SJCRH30 (cell line): Measurements from ENCODE around the gene NADK. TPM values are rescaled to one million over a fixed set of nuclear protein-coding genes. Genes with fewer than 3 reads are reported as not detected.
A peak's percentile ranks its signal among the peaks of the same experiment; 100 is the strongest.

ENCODE experiments used
- DNase-seq, 2 experiments: peaks; one replicate each; pipeline ENCODE4 v3.0.0-alpha.2; 2015 to 2020
- H3K27ac ChIP-seq: fragments of 250-450 bp; sonication (Bioruptor Pico); 2 replicates; pipeline ENCODE4 v1.5.1; 2020; ENCODE audit warnings: mild to moderate bottlenecking, moderate library complexity
- H3K27me3 ChIP-seq: fragments of 250-450 bp; sonication (Bioruptor Pico); 2 replicates; pipeline ENCODE4 v1.5.1; 2020; ENCODE audit warnings: mild to moderate bottlenecking, moderate library complexity
- H3K36me3 ChIP-seq: fragments of 250-450 bp; sonication (Bioruptor Pico); 2 replicates; pipeline ENCODE4 v1.5.1; 2020; ENCODE audit warnings: mild to moderate bottlenecking, moderate library complexity
- H3K4me1 ChIP-seq: fragments of 250-450 bp; sonication (Bioruptor Pico); 2 replicates; pipeline ENCODE4 v1.5.1; 2020; ENCODE audit warnings: mild to moderate bottlenecking, moderate library complexity
- H3K4me3 ChIP-seq: fragments of 250-450 bp; sonication (Bioruptor Pico); 2 replicates; pipeline ENCODE4 v1.5.1; 2020; ENCODE audit warnings: mild to moderate bottlenecking, moderate library complexity
- H3K9me3 ChIP-seq: fragments of 250-450 bp; sonication (Bioruptor Pico); replicated peaks from 2 replicates; pipeline ENCODE4 v1.5.1; 2020; ENCODE audit warnings: mild to moderate bottlenecking, moderate library complexity
- total RNA-seq: library from RNA; depleted of rRNA; stranded (reverse); fragments of >200 nt; shearing (Covaris generic); gene quantifications from 2 replicates; pipeline ENCODE4 v1.2.3, GENCODE V29; 2014; rRNA removed

The NADK gene
- total RNA-seq = 65.2 and 74.6 TPM in 2 replicates

- H3K4me1 ChIP-seq = peaks cover 9% of the 10 kb centered on the region
- DNase-seq = peak; percentile 72 to 86
- H3K9me3 ChIP-seq = no peaks in the 10 kb centered on the region
- H3K27me3 ChIP-seq = no peaks in the 10 kb centered on the region
- H3K27ac ChIP-seq = peak within 1 kb of the TSS; percentile 61
- H3K36me3 ChIP-seq = peaks cover 4% of the 10 kb centered on the region
- peak within 1 kb of the TSS; percentile 97 for H3K4me3 ChIP-seq
These were observed at the start of gene NADK for GRCh38 chr1:1777950-1778662. Gene NADK, minus strand, starts transcription at chr1:1778470. Its CDS starts 13,064 bp downstream, at chr1:1765406.

- Histone ChIP-seq H3K4me1 (peaks cover 26% of the 10 kb centered on the region), H3K36me3 (peaks cover 59% of the 10 kb centered on the region), H3K4me3 (no peak overlapping the region), H3K27me3 (no peaks in the 10 kb centered on the region), H3K9me3 (no peaks in the 10 kb centered on the region), H3K27ac (no peak overlapping the region)
- DNase-seq = peak; percentile 30 to 39
These were observed 49.0 kb upstream of the NADK start for GRCh38 chr1:1827089-1827848.

GRCh38 chr1:1826356-1827088 lies 48.3 kb upstream of the NADK start:
- no peaks in the 10 kb centered on the region for H3K9me3 ChIP-seq
- no peak overlapping the region for H3K4me3 ChIP-seq
- peaks cover 26% of the 10 kb centered on the region for H3K4me1 ChIP-seq
- H3K27me3 ChIP-seq = no peaks in the 10 kb centered on the region
- H3K27ac ChIP-seq = no peak overlapping the region
- no peak for DNase-seq
- H3K36me3 ChIP-seq = peaks cover 61% of the 10 kb centered on the region

- H3K36me3 ChIP-seq = peaks cover 66% of the 10 kb centered on the region
- peaks cover 26% of the 10 kb centered on the region for H3K4me1 ChIP-seq
- H3K4me3 ChIP-seq = no peak overlapping the region
- no peaks in the 10 kb centered on the region for H3K27me3 ChIP-seq
- H3K27ac ChIP-seq = no peak overlapping the region
- H3K9me3 ChIP-seq = no peaks in the 10 kb centered on the region
- DNase-seq = no peak
These were observed 46.9 kb upstream of the NADK start for GRCh38 chr1:1825217-1825616.

- peaks cover 81% of the 10 kb centered on the region for H3K36me3 ChIP-seq
- no peaks in the 10 kb centered on the region for H3K27me3 ChIP-seq
- H3K4me1 ChIP-seq = no peaks in the 10 kb centered on the region
- no peak overlapping the region for H3K27ac ChIP-seq
- no peak for DNase-seq
- no peaks in the 10 kb centered on the region for H3K9me3 ChIP-seq
- H3K4me3 ChIP-seq = no peak overlapping the region
These were observed 41.5 kb upstream of the NADK start for GRCh38 chr1:1819762-1820161.

- no peak for DNase-seq
- Histone ChIP-seq H3K27ac (no peak overlapping the region), H3K4me3 (no peak overlapping the region), H3K27me3 (no peaks in the 10 kb centered on the region), H3K4me1 (no peaks in the 10 kb centered on the region), H3K36me3 (peaks cover 79% of the 10 kb centered on the region), H3K9me3 (no peaks in the 10 kb centered on the region)
These were observed 39.0 kb upstream of the NADK start for GRCh38 chr1:1817221-1817620.

- DNase-seq = no peak
- Histone ChIP-seq H3K36me3 (peaks cover 78% of the 10 kb centered on the region), H3K27ac (no peak overlapping the region), H3K4me1 (no peaks in the 10 kb centered on the region), H3K27me3 (no peaks in the 10 kb centered on the region), H3K4me3 (no peak overlapping the region), H3K9me3 (no peaks in the 10 kb centered on the region)
These were observed 37.5 kb upstream of the NADK start for GRCh38 chr1:1815606-1816281.

GRCh38 chr1:1809489-1809888 lies 31.2 kb upstream of the NADK start:
- Histone ChIP-seq H3K4me1 (no peaks in the 10 kb centered on the region), H3K27me3 (no peaks in the 10 kb centered on the region), H3K4me3 (no peak overlapping the region), H3K9me3 (no peaks in the 10 kb centered on the region), H3K36me3 (peaks cover 90% of the 10 kb centered on the region), H3K27ac (no peak overlapping the region)
- DNase-seq = no peak

- Histone ChIP-seq H3K27ac (no peak overlapping the region), H3K9me3 (no peaks in the 10 kb centered on the region), H3K4me3 (no peak overlapping the region), H3K27me3 (no peaks in the 10 kb centered on the region), H3K36me3 (peaks cover 90% of the 10 kb centered on the region), H3K4me1 (no peaks in the 10 kb centered on the region)
- DNase-seq = no peak
These were observed 29.9 kb upstream of the NADK start for GRCh38 chr1:1808206-1808605.

- H3K27me3 ChIP-seq = no peaks in the 10 kb centered on the region
- H3K4me3 ChIP-seq = no peak overlapping the region
- no peak for DNase-seq
- no peak overlapping the region for H3K27ac ChIP-seq
- H3K9me3 ChIP-seq = no peaks in the 10 kb centered on the region
- no peaks in the 10 kb centered on the region for H3K4me1 ChIP-seq
- H3K36me3 ChIP-seq = peaks cover 89% of the 10 kb centered on the region
These were observed 28.6 kb upstream of the NADK start for GRCh38 chr1:1806890-1807289.

GRCh38 chr1:1804301-1804700 lies 26.0 kb upstream of the NADK start:
- no peaks in the 10 kb centered on the region for H3K9me3 ChIP-seq
- H3K27ac ChIP-seq = no peak overlapping the region
- no peaks in the 10 kb centered on the region for H3K27me3 ChIP-seq
- H3K36me3 ChIP-seq = peaks cover 91% of the 10 kb centered on the region
- no peak for DNase-seq
- H3K4me3 ChIP-seq = no peak overlapping the region
- no peaks in the 10 kb centered on the region for H3K4me1 ChIP-seq

GRCh38 chr1:1802871-1803270 lies 24.6 kb upstream of the NADK start:
- Histone ChIP-seq H3K4me3 (no peak overlapping the region), H3K4me1 (no peaks in the 10 kb centered on the region), H3K27me3 (no peaks in the 10 kb centered on the region), H3K27ac (no peak overlapping the region), H3K9me3 (no peaks in the 10 kb centered on the region), H3K36me3 (peaks cover 90% of the 10 kb centered on the region)
- DNase-seq = no peak

- DNase-seq = no peak
- Histone ChIP-seq H3K27ac (no peak overlapping the region), H3K9me3 (no peaks in the 10 kb centered on the region), H3K36me3 (peaks cover 91% of the 10 kb centered on the region), H3K4me1 (no peaks in the 10 kb centered on the region), H3K4me3 (no peak overlapping the region), H3K27me3 (no peaks in the 10 kb centered on the region)
These were observed 21.4 kb upstream of the NADK start for GRCh38 chr1:1799716-1800115.

GRCh38 chr1:1797731-1798341 lies 19.6 kb upstream of the NADK start:
- Histone ChIP-seq H3K36me3 (peaks cover 89% of the 10 kb centered on the region), H3K27ac (no peak overlapping the region), H3K9me3 (no peaks in the 10 kb centered on the region), H3K4me1 (no peaks in the 10 kb centered on the region), H3K27me3 (no peaks in the 10 kb centered on the region), H3K4me3 (no peak overlapping the region)
- no peak for DNase-seq
